ENCODE results near the gene CENPB. TPM values are rescaled to one million over a fixed set of nuclear protein-coding genes. Genes with fewer than 3 reads are reported as not detected.

CENPB gene
- total and polyA plus RNA-seq, 2 of the 4 experiments (the other 2 are of a cell fraction): 45.7 to 59.1 TPM

DNA sequence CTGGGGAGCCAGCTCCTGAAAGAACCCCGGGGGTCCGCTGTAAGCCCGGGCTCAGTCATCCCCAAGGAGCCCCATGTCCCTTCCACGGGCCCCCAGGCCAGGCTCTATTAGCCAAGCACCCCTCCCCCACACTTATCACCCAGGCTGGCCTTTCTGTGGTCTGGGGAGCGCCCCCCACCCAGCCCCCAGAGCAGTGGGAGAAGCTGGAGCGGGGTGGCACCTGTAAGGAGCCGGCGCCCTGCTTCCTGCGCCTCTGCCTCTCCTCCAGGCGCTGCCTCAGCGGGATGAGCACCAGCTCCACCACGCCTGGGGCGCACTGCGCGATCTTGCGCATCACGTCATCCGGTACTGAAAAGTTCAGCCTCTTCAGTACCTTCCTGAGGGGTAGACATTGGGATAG, 7.6 kb downstream of the CENPB start (continued):
- TF ChIP-seq BHLHE40 (IDR thresholded peaks at IDR 0.05; ENCODE audit: low read depth, low read length) (no peak), MAZ (IDR thresholded peaks at IDR 0.05; ENCODE audit: borderline replicate concordance, low read depth, low read length) (no peak), RFX5 (IDR thresholded peaks at IDR 0.05; ENCODE audit: low read depth, low read length) (no peak), SMC3 (IDR thresholded peaks at IDR 0.05; ENCODE audit: low read depth, low read length) (no peak), CHD1 (IDR thresholded peaks at IDR 0.05; ENCODE audit: low read depth, low read length) (no peak), NFE2L2 (IDR thresholded peaks at IDR 0.05; ENCODE audit: low read depth, low read length) (no peak)

Measured in IMR-90 (cell line).